Spleen (tissue), 7 donors: ENCODE data around the gene PLXNA2.

Experiments
- POLR2A ChIP-seq, 3 donors: fragments of 450-650 bp; IDR thresholded peaks; one replicate each; pipeline ENCODE4 v1.5.1; 2017; ENCODE audit warnings: antibody characterized with exemption in 3 of 3, mild to moderate bottlenecking in 1 of 3
- POLR2AphosphoS5 ChIP-seq, 3 donors: sonication (generic); formaldehyde crosslinking; IDR thresholded peaks; one replicate each; pipeline ENCODE4 v1.5.1; 2017; ENCODE audit warnings: antibody characterized with exemption in 3 of 3
- TF ChIP-seq, protein P1 (sequence below), 11 experiments: fragments of 200-600 bp in 7 of 11; fragments of 450-650 bp in 4 of 11; sonication (generic) in 4 of 11; IDR thresholded peaks in 8 of 11; conservative IDR thresholded peaks in 3 of 11; 1 replicate in 7 of 11; 2 replicates in 4 of 11; pipeline versions ENCODE4 v1.4.0 to v1.8.0; 2016 to 2021; ENCODE audit warnings: antibody characterized with exemption in 11 of 11, inconsistent platforms in 4 of 11, mild to moderate bottlenecking in 1 of 11
- donor health status: DM: no; HTN: no; CAD: no; lungs with moderate emphysema.
- donor health status: DM: no; HTN: no; CAD: no.
- donor health status: DM: no; HTN: no; CAD: no.

DNA sequence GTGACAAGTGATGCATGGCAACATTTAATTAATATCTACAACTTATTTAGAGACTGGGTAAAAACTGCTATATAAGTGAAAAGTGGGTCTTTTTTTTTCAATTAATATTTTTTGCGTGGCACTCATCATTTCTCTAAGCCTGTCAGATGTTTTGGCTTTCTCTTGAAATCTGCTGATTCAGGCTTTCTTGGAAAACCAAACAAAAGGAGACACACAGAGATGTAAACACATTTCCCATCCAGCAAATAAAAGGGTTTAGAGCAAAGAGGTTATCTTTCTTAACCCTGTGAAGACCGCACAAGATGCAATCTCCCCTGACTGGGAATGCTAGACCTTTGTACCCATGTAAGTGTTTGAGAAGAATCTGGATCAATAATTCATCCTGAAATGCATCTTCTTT is 48.7 kb upstream of the PLXNA2 start:
- TF ChIP-seq, protein P1, sequence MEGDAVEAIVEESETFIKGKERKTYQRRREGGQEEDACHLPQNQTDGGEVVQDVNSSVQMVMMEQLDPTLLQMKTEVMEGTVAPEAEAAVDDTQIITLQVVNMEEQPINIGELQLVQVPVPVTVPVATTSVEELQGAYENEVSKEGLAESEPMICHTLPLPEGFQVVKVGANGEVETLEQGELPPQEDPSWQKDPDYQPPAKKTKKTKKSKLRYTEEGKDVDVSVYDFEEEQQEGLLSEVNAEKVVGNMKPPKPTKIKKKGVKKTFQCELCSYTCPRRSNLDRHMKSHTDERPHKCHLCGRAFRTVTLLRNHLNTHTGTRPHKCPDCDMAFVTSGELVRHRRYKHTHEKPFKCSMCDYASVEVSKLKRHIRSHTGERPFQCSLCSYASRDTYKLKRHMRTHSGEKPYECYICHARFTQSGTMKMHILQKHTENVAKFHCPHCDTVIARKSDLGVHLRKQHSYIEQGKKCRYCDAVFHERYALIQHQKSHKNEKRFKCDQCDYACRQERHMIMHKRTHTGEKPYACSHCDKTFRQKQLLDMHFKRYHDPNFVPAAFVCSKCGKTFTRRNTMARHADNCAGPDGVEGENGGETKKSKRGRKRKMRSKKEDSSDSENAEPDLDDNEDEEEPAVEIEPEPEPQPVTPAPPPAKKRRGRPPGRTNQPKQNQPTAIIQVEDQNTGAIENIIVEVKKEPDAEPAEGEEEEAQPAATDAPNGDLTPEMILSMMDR (IDR thresholded peaks at IDR 0.05 in 8 of 11, conservative IDR thresholded peaks at IDR 0.05 in 3 of 11), result no peak
- TF ChIP-seq POLR2AphosphoS5 (IDR thresholded peaks at IDR 0.05) (no peak), POLR2A (IDR thresholded peaks at IDR 0.05) (no peak)
